GM23338 (cell line): Measurements from ENCODE around the gene BNC2. TPM values are rescaled to one million over a fixed set of nuclear protein-coding genes. Genes with fewer than 3 reads are reported as not detected.

Experiments
- ATAC-seq: fragments of 200-7000 bp; cut with Tn5 transposase; 3 replicates; pipeline ENCODE4 v1.9.1; 2020
- DNase-seq: peaks from one replicate; pipeline ENCODE4 v3.0.0-alpha.2; 2015; ENCODE audit warnings: low spot score
- H2AFZ ChIP-seq: fragments of 200-600 bp; sonication (generic); 2 replicates; pipeline ENCODE4 v1.8.0; 2016; ENCODE audit warnings: antibody characterized with exemption, mild to moderate bottlenecking, moderate library complexity
- H3F3A ChIP-seq: fragments of 200-600 bp; sonication (generic); replicated peaks from 2 replicates; pipeline ENCODE4 v1.8.0; 2017; ENCODE audit warnings: antibody characterized with exemption, mixed run types, low read depth
- H3K27ac ChIP-seq: fragments of 200-600 bp; sonication (generic); 2 replicates; pipeline ENCODE4 v1.6.1; 2016; ENCODE audit warnings: low read depth
- H3K27me3 ChIP-seq: fragments of 200-600 bp; sonication (generic); 2 replicates; pipeline ENCODE4 v1.8.0; 2016; ENCODE audit warnings: mild to moderate bottlenecking, mixed run types, moderate library complexity; ENCODE audit not compliant: insufficient read depth
- H3K36me3 ChIP-seq: fragments of 200-600 bp; sonication (generic); 2 replicates; pipeline ENCODE4 v1.8.0; 2016; ENCODE audit warnings: mild to moderate bottlenecking; ENCODE audit not compliant: insufficient read depth
- H3K4me1 ChIP-seq: fragments of 200-600 bp; sonication (generic); 2 replicates; pipeline ENCODE4 v1.8.0; 2016; ENCODE audit warnings: mild to moderate bottlenecking, moderate library complexity; ENCODE audit not compliant: insufficient read depth
- H3K4me2 ChIP-seq: fragments of 200-600 bp; sonication (generic); 2 replicates; pipeline ENCODE4 v1.7.1; 2017; ENCODE audit warnings: mixed run types
- H3K4me3 ChIP-seq: fragments of 200-600 bp; sonication (generic); 2 replicates; pipeline ENCODE4 v1.6.1; 2016; ENCODE audit warnings: mixed run types
- H3K79me2 ChIP-seq: fragments of 200-600 bp; sonication (generic); replicated peaks from 2 replicates; pipeline ENCODE4 v1.8.0; 2017; ENCODE audit warnings: mild to moderate bottlenecking; ENCODE audit not compliant: insufficient read depth
- H3K9me2 ChIP-seq: fragments of 200-600 bp; sonication (generic); 2 replicates; pipeline ENCODE4 v1.8.0; 2017; ENCODE audit not compliant: insufficient read depth
- H4K20me1 ChIP-seq: fragments of 200-600 bp; sonication (generic); replicated peaks from 2 replicates; pipeline ENCODE4 v1.8.0; 2017; ENCODE audit warnings: mild to moderate bottlenecking; ENCODE audit not compliant: insufficient read depth
- H3K27ac Mint-ChIP-seq: 2 replicates; pipeline ENCODE4 v1.8.0; 2020; ENCODE audit warnings: inconsistent platforms, mild to moderate bottlenecking, moderate library complexity, mixed read lengths
- H3K27me3 Mint-ChIP-seq: 3 replicates; pipeline ENCODE4 v1.8.0; 2022; ENCODE audit warnings: low read depth, mild to moderate bottlenecking, moderate library complexity, mixed read lengths, inconsistent platforms; ENCODE audit not compliant: insufficient read depth, poor library complexity
- H3K36me3 Mint-ChIP-seq: 3 replicates; pipeline ENCODE4 v1.8.0; 2021; ENCODE audit warnings: low read depth, mild to moderate bottlenecking, inconsistent platforms, moderate library complexity, mixed read lengths
- H3K4me1 Mint-ChIP-seq: 3 replicates; pipeline ENCODE4 v1.8.0; 2020; ENCODE audit warnings: mild to moderate bottlenecking, inconsistent platforms, mixed read lengths
- H3K4me3 Mint-ChIP-seq: 3 replicates; pipeline ENCODE4 v1.8.0; 2021; ENCODE audit warnings: moderate library complexity, mild to moderate bottlenecking, inconsistent platforms, mixed read lengths
- H3K9me3 Mint-ChIP-seq: 3 replicates; pipeline ENCODE4 v1.8.0; 2020; ENCODE audit warnings: moderate library complexity, mild to moderate bottlenecking, inconsistent platforms, mixed read lengths
- CREB1 ChIP-seq: fragments of 250-450 bp; sonication (Bioruptor Pico); IDR thresholded peaks from 2 replicates; pipeline ENCODE4 v1.5.0; 2020; ENCODE audit warnings: low read depth, mild to moderate bottlenecking, moderate library complexity
- CTCF ChIP-seq, 2 experiments: fragments of 200-600 bp in 1 of 2; sonication (generic) in 1 of 2; conservative IDR thresholded peaks; 2 replicates each; pipeline versions ENCODE4 v1.5.1 to v1.6.1; 2016 to 2017; ENCODE audit warnings: antibody characterized with exemption in 2 of 2, low read depth in 2 of 2, mild to moderate bottlenecking in 2 of 2, moderate library complexity in 1 of 2
- ETS1 ChIP-seq: IDR thresholded peaks from 2 replicates; pipeline ENCODE4 v1.6.1; 2016; ENCODE audit warnings: antibody characterized with exemption
- EZH2 ChIP-seq: fragments of 200-600 bp; sonication (generic); IDR thresholded peaks from one replicate; pipeline ENCODE4 v1.8.0; 2017; ENCODE audit warnings: antibody characterized with exemption, mild to moderate bottlenecking, low read depth; ENCODE audit not compliant: unreplicated experiment
- JUNB ChIP-seq: IDR thresholded peaks from one replicate; pipeline ENCODE4 v1.6.1; 2016; ENCODE audit warnings: antibody characterized with exemption; ENCODE audit not compliant: unreplicated experiment
- NANOG ChIP-seq: IDR thresholded peaks from 2 replicates; pipeline ENCODE4 v1.6.1; 2016; ENCODE audit warnings: antibody characterized with exemption, borderline replicate concordance
- polyA plus RNA-seq: library from polyadenylated mRNA; unstranded; fragments of >200 nt; fragmentation: Nextera tagmentation; extraction: Ambion mirVana; gene quantifications from 2 replicates; pipeline ENCODE4 v1.2.1, GENCODE V29; 2016
- total RNA-seq: library from RNA; depleted of rRNA; stranded (reverse); fragments of >200 nt; shearing (Covaris generic); gene quantifications from 2 replicates; pipeline ENCODE4 v1.2.3, GENCODE V29; 2014

The BNC2 gene
- total and polyA plus RNA-seq, 2 experiments from 2014 or later = 12.7 to 13.2 TPM

GRCh38 chr9:16535555-16535954, 334.9 kb downstream of the BNC2 start:
- Mint-ChIP-seq H3K4me3 (no peak overlapping the region), H3K36me3 (no peaks in the 10 kb centered on the region), H3K27ac (no peak overlapping the region), H3K4me1 (peaks cover 16% of the 10 kb centered on the region), H3K27me3 (peaks cover 2% of the 10 kb centered on the region), H3K9me3 (no peaks in the 10 kb centered on the region)
- Histone ChIP-seq H3K27me3 (no peaks in the 10 kb centered on the region), H3K27ac (no peak overlapping the region), H3K9me2 (no peaks in the 10 kb centered on the region), H3K4me1 (peaks cover 2% of the 10 kb centered on the region; the same call in 1 of the 2 replicates), H3K79me2 (no peaks in the 10 kb centered on the region), H3K4me2 (no peak overlapping the region), H2AFZ (no peak overlapping the region), H3F3A (no peaks in the 10 kb centered on the region), H4K20me1 (no peaks in the 10 kb centered on the region), H3K36me3 (no peaks in the 10 kb centered on the region), H3K4me3 (no peak overlapping the region)
- no peak for ATAC-seq
- no peak for TF ChIP-seq ETS1
- TF ChIP-seq EZH2 = no peak
- no peak for TF ChIP-seq CREB1 (CRISPR knock-in tag)
- no peak for TF ChIP-seq JUNB
- TF ChIP-seq NANOG = no peak
- no peak for DNase-seq

GRCh38 chr9:16532681-16533450, 337.6 kb downstream of the BNC2 start:
- Histone ChIP-seq H3K4me1 (no peaks in the 10 kb centered on the region; the same call in 1 of the 2 replicates), H3K4me2 (no peak overlapping the region), H4K20me1 (no peaks in the 10 kb centered on the region), H3K9me2 (no peaks in the 10 kb centered on the region), H3K27me3 (no peaks in the 10 kb centered on the region), H3K4me3 (no peak overlapping the region), H3K79me2 (no peaks in the 10 kb centered on the region), H3K27ac (no peak overlapping the region), H3F3A (no peaks in the 10 kb centered on the region), H2AFZ (no peak overlapping the region), H3K36me3 (no peaks in the 10 kb centered on the region)
- no peak for DNase-seq
- no peak overlapping the region for H3K4me3 Mint-ChIP-seq
- H3K27me3 Mint-ChIP-seq = no peaks in the 10 kb centered on the region
- ATAC-seq = no peak
- no peaks in the 10 kb centered on the region for H3K36me3 Mint-ChIP-seq
- no peak overlapping the region for H3K27ac Mint-ChIP-seq
- no peak for TF ChIP-seq CREB1 (CRISPR knock-in tag)
- no peak for TF ChIP-seq CTCF (conservative IDR thresholded peaks at IDR 0.05; ENCODE audit: low read depth in 2 of 2)
- TF ChIP-seq ETS1 = no peak
- no peaks in the 10 kb centered on the region for H3K9me3 Mint-ChIP-seq
- peaks cover 17% of the 10 kb centered on the region for H3K4me1 Mint-ChIP-seq
